ENCODE measurements around the gene ARSH.
"Not testable (repeated sequence)": the region's sequence is repeated elsewhere in the genome, so short reads cannot be mapped to it uniquely, and the experiment has no call there.

ARSH gene

DNA sequence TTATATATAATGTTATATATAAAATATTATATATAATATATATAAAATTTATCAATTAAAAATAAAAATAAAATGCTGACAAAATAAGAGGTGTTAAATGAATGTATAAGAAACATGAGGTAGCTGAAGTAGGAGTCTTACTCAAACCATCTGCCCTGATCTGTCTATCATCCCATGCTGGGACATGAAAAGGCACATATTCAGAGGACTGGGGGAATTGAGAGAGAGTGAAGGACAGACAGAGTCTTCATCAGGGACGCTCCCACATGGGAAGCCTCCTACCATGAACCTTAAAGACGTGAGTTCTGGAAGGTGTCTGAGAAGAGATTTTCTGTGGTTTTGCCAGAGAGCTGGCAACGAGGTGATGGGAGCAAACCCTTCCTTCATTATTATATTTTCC, 30.9 kb downstream of the ARSH start:
- no peak for DNase-seq (ENCODE audit: low read depth)

DNA sequence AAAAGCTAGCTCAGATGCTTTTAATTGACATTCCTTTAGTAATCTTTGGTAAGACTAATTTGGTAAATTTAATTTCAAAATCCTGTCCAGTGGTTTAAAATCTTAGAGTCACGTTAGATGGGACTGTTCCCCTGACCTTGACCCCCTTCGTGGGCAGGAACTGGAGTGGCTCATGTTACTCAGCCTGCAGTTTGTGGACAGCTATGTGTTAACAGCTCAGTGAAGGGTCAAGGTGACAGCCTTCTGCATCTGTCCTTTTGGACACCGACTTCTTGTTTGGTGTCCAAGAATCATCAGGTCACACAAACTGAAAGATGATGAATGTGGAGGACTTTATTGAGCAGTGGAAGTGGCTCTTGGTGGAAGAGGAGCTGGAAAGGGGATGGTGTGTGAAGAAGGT, 37.9 kb downstream of the ARSH start:
- no peak for DNase-seq (ENCODE audit: low read depth)

DNA sequence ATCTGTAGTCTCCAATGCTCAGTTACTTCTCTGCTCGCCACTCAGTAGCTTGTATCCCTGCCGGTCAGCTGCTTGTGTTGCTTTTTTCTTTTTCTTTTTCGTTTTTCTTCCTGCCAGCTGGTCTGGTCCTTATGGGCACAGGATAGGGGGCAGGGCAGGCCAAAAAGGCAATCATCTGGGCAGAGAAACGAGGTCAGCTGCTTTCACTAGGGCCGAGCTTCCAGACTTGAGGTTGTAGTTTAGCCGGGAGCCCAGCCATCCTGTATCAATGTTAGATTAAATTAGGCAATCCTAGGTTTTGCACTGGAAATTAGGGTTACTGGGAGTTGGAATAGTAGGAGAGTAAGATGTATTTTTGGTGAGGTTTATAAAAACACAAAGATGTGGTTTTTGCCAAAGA, 38.3 kb downstream of the ARSH start:
- DNase-seq (ENCODE audit: low read depth) = no peak

DNA sequence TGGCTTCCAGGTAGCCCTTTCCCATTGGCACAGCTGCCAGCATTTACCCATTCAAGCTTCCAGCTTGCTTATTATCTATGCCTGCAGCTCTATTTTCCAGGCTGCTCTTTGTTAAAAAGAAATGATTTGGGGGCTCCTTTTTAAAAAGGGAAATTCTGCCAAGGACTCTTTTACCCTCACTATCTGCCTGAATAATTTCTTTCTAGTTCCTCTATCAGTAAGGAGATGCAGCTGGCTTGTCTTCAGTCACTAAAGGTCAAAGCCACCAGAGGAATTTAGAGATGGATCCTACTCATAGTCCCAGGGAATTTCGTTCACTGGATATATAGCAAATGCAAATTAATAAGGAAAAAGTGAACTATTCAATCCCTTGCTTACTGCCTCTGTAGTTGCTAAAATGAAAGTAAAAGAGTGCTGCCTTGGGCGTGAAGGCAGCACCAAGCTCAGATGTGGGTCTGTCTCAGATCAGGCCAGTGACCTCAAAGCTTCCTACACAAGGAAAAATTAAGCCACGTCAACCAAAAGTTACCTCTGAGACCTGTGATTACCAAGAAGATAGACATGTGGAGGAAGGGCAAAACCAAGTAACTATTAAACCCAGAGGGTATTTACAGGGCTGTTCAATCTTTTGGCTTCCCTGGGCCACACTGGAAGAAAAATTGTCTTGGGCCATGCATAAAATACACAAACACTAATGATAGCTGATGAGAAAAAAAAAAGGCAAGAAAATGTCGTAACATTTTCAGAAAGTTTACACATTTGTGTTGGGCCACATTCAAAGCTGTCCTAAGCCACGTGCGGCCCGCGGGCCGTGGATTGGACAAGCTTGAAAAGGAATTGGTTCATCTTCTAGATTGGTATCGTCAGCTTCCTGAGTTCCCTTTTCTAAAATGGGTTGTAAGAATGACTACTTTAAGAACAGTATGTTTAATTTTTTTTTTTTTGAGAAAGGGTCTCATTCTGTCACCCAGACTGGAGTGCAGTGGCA, 40.2 kb downstream of the ARSH start:
- no peak for DNase-seq (ENCODE audit: low read depth)

DNA sequence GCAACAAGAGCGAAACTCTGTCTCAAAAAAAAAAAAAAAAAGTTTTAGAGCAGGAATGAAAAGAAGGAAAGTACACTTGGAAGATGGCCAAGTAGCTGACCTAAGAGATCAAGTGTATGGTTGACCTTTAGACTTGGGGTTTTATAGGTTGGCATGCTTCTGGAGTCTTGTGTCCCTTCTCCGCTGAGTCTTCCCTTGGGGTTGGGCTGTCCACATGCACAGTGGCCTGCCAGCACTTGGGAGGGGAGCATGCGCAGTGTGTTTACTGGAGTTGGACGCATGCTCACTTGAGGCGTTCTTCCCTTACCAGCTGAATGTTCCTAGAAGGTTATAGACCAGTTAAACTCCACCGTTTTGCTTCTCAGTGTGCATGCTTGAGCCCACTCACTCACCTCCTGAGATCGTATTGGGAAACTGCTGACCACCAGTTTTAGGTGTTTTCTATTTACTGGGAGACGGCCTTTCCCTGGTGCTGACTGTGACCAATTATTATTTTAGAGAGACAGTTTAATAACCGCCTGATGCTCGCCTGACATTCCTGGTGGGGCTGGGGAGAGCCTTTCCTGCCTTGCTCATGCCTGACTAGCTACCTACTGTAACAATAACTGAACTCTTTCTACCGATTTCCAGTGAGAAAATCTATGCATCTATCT, 44.3 kb downstream of the ARSH start:
- DNase-seq (ENCODE audit: low read depth) = not testable (repeated sequence)

DNA sequence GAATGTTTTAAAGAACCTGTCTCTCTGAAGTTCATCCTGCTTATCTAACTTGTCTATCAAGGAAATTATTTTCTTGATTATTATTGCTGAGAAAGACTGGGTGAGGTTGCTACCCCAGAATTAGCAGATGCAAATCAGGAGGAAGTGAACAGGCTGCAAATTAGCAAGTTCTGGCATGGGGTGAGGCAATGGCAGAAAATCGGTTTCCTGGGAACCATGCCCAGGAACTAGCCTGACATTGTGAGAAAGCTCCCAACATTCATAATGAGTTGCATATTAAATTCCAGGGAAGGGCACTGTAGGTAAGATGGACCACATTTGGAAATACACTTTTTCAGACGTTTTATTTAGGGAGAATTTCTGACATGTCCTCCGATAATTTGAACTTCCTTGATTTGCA, 46.5 kb downstream of the ARSH start:
- DNase-seq (ENCODE audit: low read depth) = no peak

DNA sequence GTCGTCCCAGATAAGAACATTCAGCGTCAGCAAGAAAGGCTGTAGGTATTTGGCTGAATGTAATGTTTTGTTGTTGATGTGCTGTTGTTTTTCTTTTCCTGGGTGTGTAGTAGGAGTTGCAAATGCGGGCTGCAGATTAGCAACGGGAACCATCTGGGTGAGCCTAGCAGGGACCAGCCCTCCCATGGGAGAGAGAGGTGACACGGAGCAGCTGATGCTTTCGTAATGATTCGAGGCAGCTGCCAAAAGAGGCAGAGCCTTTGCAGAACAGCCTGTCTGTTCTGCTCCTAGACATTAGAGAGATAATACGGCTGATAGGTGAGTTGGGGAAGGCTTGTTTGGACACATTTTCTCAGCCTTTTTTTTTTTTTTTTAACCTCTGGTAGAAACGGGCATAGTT, 60.2 kb downstream of the ARSH start:
- no peak for DNase-seq (ENCODE audit: low read depth)

DNA sequence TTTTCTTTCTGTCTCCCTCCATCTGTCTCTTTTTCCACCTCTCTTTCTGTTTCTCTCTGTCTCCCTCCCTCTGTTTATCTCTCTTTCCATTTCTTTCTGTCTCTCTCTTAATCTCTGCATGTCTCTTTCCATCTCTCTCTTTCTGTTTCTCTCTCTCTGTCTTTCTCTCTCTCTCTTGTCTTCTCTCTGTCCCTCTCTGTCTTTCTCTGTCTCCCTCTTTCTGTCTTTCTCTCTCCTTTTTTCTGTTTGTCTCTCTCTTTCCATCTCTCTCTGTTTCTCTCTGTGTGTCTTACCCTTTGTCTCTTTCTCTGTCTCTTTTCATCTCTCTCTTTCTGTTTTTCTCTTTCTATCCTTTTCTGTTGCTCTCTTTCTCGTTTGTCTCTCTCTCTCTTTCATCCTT, 69.6 kb downstream of the ARSH start:
- no peak for DNase-seq (ENCODE audit: low read depth)

DNA sequence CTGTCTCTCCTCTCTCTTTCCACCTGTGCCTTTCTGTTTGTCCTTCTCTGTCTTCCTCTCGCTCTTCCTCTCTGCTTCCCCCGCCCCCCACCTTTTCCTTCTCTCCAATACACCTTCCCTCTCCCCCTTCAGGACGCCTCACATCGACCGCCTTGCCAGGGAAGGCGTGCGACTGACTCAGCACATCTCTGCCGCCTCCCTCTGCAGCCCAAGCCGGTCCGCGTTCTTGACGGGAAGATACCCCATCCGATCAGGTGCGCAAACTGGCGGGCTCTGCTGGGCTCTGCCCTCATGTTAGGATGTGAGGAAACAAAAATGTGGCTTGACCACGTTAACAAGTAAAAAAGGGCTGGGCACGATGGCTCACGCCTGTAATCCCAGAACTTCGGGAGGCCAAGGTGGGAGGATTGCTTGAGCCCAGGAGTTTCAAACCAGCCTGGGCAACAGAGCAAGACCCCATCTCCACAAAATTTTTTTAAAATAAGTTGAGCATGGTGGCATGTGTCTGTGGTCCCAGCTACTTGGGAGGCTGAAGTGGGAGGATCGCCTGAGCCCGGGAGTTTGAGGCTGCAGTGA, 70.2 kb downstream of the ARSH start:
- no peak for DNase-seq (ENCODE audit: low read depth)
